ENCODE data around the gene EPC1.

EPC1 gene

DNA sequence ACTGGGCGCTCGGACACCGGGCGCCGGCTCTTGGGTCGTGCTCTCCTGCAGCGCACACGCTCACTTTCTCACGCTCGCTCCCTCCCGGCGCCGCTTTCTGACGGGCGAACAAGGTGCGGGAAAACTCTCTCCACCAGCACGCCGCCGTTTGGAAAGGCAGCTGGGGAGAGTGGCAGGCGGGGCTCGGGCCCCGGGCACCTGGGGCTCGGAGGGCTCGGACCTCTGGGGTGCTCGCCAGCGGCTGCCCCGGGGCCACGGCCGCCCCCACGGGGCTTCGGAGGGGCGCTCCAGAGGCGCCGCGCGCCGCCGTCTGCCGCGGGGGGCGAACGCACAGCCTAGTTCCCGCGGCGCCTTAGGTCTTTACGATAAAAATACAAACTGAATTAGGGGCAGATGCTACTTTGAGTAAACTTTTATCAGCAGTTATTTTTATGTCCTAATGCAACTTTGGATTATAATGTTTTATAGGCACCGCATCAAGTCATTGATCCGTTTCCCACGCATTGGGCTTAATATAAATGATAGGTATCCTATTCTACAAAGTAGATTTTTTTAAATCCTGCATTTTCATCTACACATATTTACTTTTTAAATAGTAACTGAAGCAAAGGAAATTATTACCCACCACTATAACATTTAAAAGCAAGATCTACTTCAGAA, 535 bp upstream of the EPC1 start:
- H3K4me3 ChIP-seq (ENCODE audit: low read depth, low read length) = peak overlapping the region; percentile 100
- TF ChIP-seq, protein P1, sequence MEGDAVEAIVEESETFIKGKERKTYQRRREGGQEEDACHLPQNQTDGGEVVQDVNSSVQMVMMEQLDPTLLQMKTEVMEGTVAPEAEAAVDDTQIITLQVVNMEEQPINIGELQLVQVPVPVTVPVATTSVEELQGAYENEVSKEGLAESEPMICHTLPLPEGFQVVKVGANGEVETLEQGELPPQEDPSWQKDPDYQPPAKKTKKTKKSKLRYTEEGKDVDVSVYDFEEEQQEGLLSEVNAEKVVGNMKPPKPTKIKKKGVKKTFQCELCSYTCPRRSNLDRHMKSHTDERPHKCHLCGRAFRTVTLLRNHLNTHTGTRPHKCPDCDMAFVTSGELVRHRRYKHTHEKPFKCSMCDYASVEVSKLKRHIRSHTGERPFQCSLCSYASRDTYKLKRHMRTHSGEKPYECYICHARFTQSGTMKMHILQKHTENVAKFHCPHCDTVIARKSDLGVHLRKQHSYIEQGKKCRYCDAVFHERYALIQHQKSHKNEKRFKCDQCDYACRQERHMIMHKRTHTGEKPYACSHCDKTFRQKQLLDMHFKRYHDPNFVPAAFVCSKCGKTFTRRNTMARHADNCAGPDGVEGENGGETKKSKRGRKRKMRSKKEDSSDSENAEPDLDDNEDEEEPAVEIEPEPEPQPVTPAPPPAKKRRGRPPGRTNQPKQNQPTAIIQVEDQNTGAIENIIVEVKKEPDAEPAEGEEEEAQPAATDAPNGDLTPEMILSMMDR (IDR thresholded peaks at IDR 0.05; ENCODE audit: borderline replicate concordance, insufficient read depth, low read depth, low read length) = no peak

DNA sequence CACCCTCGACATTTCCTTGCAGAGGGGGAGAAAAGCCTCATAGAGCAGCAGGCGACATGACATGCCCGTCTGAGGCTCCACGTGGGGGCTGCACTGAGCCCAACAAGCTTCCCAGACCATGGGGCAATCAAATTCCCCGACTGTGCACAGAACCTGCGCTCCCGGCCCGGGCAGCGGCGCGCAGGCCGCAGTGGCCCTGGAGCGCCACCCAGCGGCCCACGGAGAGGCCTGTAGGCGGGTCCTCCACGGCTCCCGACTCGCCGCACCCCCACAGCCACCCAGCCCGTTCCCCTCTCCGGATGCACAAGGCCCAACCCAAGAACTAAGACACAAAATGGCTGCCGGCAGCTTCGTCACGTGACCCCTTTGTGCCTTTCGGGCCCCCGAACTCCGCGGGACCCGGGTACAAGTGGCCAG, 816 bp downstream of the EPC1 start:
- peak overlapping the region; percentile 100 for H3K4me3 ChIP-seq (ENCODE audit: low read depth, low read length)
- TF ChIP-seq, protein P1 (IDR thresholded peaks at IDR 0.05; ENCODE audit: borderline replicate concordance, insufficient read depth, low read depth, low read length) = peak; percentile 98

DNA sequence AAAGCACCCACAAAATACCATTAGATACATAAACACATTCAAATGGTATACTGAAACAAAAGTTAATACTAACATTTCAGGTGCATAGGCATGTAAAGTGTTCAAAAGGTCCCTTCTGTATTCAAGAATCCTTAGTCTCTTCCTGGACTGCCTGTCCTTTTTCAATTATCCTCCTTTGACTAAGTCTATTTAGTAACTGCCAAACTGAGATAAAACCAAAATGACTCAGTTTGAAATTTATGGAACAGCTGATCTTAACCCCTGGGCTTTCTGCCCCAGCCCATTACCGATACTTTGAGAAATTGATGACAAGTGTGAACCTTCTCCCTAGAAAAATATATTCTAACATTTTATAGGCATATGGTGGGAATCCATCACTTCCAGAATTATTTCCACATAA, 5.4 kb downstream of the EPC1 start:
- H3K4me3 ChIP-seq (ENCODE audit: low read depth, low read length) = no peak overlapping the region
- TF ChIP-seq, protein P1 (IDR thresholded peaks at IDR 0.05; ENCODE audit: borderline replicate concordance, insufficient read depth, low read depth, low read length) = no peak

DNA sequence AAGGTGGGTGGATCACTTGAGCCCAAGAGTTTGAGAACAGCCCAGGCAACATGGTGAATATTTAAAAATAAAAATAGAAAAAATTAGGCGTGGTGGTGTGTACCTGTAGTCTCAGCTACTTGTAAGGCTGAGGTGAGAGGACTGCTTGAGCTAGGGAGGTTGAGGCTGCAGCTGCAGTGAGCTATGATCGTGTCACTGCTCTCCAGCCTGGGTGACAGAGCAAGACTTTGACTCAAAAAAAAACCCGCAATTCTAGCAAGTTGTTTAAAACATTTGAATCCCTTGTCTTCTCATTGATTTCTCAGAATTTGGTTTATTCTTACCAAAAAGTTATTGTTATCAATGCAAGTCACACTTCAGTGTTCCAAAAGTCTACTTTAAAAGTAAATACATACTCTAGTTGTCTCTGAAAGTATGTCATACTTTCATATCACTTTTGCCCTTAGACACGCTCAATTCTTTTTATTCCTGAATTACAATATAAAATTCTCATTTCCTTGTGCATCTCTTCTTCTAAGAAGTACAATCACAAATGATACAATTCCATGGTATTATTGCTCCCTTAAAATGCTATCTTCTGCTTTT, 6.3 kb downstream of the EPC1 start:
- TF ChIP-seq, protein P1 (IDR thresholded peaks at IDR 0.05; ENCODE audit: borderline replicate concordance, insufficient read depth, low read depth, low read length) = no peak
- H3K4me3 ChIP-seq (ENCODE audit: low read depth, low read length) = no peak overlapping the region

DNA sequence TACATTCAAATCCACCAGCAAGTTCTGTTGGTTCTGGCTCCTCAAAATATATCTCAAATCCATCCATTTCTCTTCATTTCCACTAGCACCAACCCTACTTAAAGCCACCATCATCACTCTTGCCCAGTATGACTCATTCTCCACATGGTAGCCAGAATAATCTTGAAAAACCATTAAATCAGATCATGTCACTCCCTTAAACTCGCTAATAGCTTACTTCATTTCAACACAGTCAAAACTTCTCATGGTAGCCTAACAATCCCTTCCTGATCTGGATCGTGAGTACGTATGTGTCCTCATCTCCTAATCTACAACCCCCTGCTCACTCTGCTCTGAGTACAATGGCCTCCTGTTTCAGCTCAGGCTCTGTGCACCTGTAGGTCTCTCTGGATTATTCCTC, 8.7 kb downstream of the EPC1 start:
- TF ChIP-seq, protein P1 (IDR thresholded peaks at IDR 0.05; ENCODE audit: borderline replicate concordance, insufficient read depth, low read depth, low read length) = no peak

DNA sequence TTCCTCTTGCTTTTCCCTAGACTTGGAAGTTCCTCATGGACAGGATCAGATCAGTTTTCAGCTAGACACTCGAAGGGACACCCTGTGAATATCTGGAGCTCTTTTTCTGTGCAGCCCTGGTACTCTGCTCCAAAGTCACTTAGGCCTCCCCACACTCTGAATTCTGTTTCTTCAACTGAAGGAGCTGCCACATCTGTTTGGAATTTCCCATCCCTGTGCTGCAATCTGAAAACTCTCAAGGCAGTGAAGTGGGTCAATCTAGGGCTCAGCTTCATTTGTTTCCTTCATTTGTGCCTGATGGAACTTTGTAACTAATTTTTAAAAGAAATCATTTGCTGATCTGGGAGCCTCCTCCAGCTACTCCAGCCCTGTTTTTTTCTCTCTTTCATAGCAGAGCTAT, 9.6 kb downstream of the EPC1 start:
- TF ChIP-seq, protein P1 (IDR thresholded peaks at IDR 0.05; ENCODE audit: borderline replicate concordance, insufficient read depth, low read depth, low read length) = no peak
- H3K4me3 ChIP-seq (ENCODE audit: low read depth, low read length) = no peak overlapping the region

More for the DNA sequence above, 8.7 kb downstream of the EPC1 start:
- H3K4me3 ChIP-seq (ENCODE audit: low read depth, low read length) = no peak overlapping the region

DNA sequence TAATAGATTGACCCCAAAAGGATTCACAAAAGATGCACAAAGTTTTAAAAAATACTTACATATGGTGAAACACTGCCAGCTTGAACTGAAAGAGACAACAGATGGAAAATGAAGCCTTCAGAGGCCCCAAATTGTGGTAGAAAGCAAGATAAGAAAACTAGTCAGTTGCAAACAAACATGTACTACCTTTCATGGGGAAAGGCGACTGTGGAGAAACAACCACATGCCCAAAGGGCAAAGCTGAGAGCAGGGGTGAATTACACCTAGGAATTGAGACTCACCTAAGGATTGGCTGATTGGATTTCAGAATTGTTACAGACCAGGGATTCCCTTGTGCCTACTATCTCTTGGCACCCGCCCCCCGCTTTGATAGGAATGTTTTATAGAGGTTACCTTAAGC, 13.1 kb downstream of the EPC1 start:
- TF ChIP-seq, protein P1 (IDR thresholded peaks at IDR 0.05; ENCODE audit: borderline replicate concordance, insufficient read depth, low read depth, low read length) = no peak
- H3K4me3 ChIP-seq (ENCODE audit: low read depth, low read length) = no peak overlapping the region
